Ovary (tissue), 9 donors: ENCODE data around the gene CDCA4. TPM values are rescaled to one million over a fixed set of nuclear protein-coding genes. Genes with fewer than 3 reads are reported as not detected.
"Not testable (repeated sequence)": the region's sequence is repeated elsewhere in the genome, so short reads cannot be mapped to it uniquely, and the experiment has no call there.

Source experiments
- DNase-seq, 5 donors: peaks; one replicate each; pipeline ENCODE4 v3.0.0-alpha.2; 2019 to 2020
- H3K27ac ChIP-seq, 2 donors: fragments of 200-600 bp; one replicate each; pipeline versions ENCODE4 v1.5.1 to v1.8.0; 2019 to 2022
- H3K27me3 ChIP-seq: fragments of 200-600 bp; one replicate; pipeline ENCODE4 v1.8.0; 2022
- H3K36me3 ChIP-seq: fragments of 200-600 bp; sonication (generic); one replicate; pipeline ENCODE4 v1.5.1; 2019
- H3K4me1 ChIP-seq: one replicate; pipeline ENCODE4 v1.8.1; 2013; ENCODE audit warnings: mild to moderate bottlenecking, moderate library complexity; ENCODE audit not compliant: insufficient read depth
- H3K4me3 ChIP-seq: fragments of 200-600 bp; sonication (generic); one replicate; pipeline ENCODE4 v1.5.1; 2017
- H3K9me3 ChIP-seq, 2 donors: fragments of 200-600 bp in 1 of 2; sonication (generic) in 1 of 2; one replicate each; pipeline versions ENCODE4 v1.5.1 to v1.8.1; 2013 to 2019; ENCODE audit warnings: mild to moderate bottlenecking in 1 of 2, moderate library complexity in 1 of 2
- CTCF ChIP-seq, 3 donors: fragments of 450-650 bp in 2 of 3; fragments of 200-600 bp in 1 of 3; IDR thresholded peaks; one replicate each; pipeline versions ENCODE4 v1.5.1 to v1.8.0; 2016 to 2022; ENCODE audit warnings: antibody characterized with exemption in 3 of 3, mild to moderate bottlenecking in 1 of 3
- EP300 ChIP-seq: sonication (generic); formaldehyde crosslinking; IDR thresholded peaks from one replicate; pipeline ENCODE4 v1.6.1; 2017; ENCODE audit warnings: antibody characterized with exemption
- POLR2A ChIP-seq: fragments of 450-650 bp; IDR thresholded peaks from one replicate; pipeline ENCODE4 v1.6.1; 2017; ENCODE audit warnings: antibody characterized with exemption, mild to moderate bottlenecking, moderate library complexity
- WGBS, 3 donors: extraction: QIAGEN DNeasy Blood & Tissue Kit in 1 of 3; methylation state at CpG; one replicate each; pipeline versions ENCODE4 v1.1.5 to v1.1.7; 2013 to 2017; 5-methylcytosine and 5-hydroxymethylcytosine counted together
- intact Hi-C, 4 donors: fragments of 100-400 bp; cut with DNase I; formaldehyde crosslinking; loops; one replicate each; pipeline versions ENCODE4 v1.11.0 to v1.15.1; 2022 to 2023
- polyA plus RNA-seq, 2 donors: library from polyadenylated mRNA; stranded (reverse); fragments of 200-250 nt in 1 of 2; fragments of 350-450 nt in 1 of 2; fragmentation: Illumina TruSeq in 1 of 2; extraction: RNeasy Lipid Tissue Mini Kit (QIAGEN cat#74804) in 1 of 2; gene quantifications; one replicate each; pipeline ENCODE4 v1.2.3, GENCODE V29; 2013 to 2014
- total RNA-seq, 7 donors: library from RNA; depleted of rRNA in 2 of 7; stranded (reverse); fragments of >200 nt in 2 of 7; fragmentation: NEBNext Ultra II Directional in 3 of 7; extraction: Animal tissue kit (Norgen Biotek cat#: 25700) in 3 of 7; gene quantifications; one replicate each; pipeline versions ENCODE4 v1.1.0 to v1.2.4, GENCODE V29; 2016 to 2023
- donor health status: DM: no; HTN: no; CAD: no; lungs with moderate emphysema.
- donor health status: DM: no; HTN: no; CAD: no.
- donor health status: Bipolar disorder and iron deficiency.
- donor health status: DM: yes; HTN: yes; CAD: no.
- donor health status: DM: no; HTN: no; CAD: no.
- donor health status: DM: yes; HTN: yes; CAD: no.

Gene CDCA4
- total and polyA plus RNA-seq, 9 donors = 2.9 to 9.4 (median 7.4) TPM

- 70 to 75% (median 73%) methylated on average over 14 of the region's 14 CpGs for whole genome bisulfite sequencing, 3 donors
- DNase-seq = no peak
- Histone ChIP-seq H3K4me3 (no peak overlapping the region), H3K27ac (no peak overlapping the region), H3K4me1 (no peaks in the 10 kb centered on the region), H3K27me3 (no peaks in the 10 kb centered on the region), H3K36me3 (no peaks in the 10 kb centered on the region), H3K9me3 (no peaks in the 10 kb centered on the region)
- TF ChIP-seq POLR2A = no peak
- TF ChIP-seq EP300 = no peak
- no peak for TF ChIP-seq CTCF (IDR thresholded peaks at IDR 0.05)
- intact Hi-C loops = loop anchor here in 3 of 4 donors (5.0 to 10.0 kb wide), 4 partner anchors 57 to 147 kb away; partner anchors contain the start of gene AHNAK2 (in 1 of the 3)
Measured at GRCh38 chr14:105039458-105040205, 18.7 kb upstream of the CDCA4 start.

GRCh38 chr14:105035616-105036015 is 14.7 kb upstream of the CDCA4 start:
- WGBS, 3 donors = 73 to 84% (median 83%) methylated on average over 2 of the region's 2 CpGs
- H3K9me3 ChIP-seq, H3K27ac ChIP-seq, intact Hi-C loops, H3K4me1 ChIP-seq, H3K27me3 ChIP-seq, DNase-seq, H3K4me3 ChIP-seq, H3K36me3 ChIP-seq: not testable (repeated sequence)

- H3K27me3 ChIP-seq = no peaks in the 10 kb centered on the region
- no peak for DNase-seq
- no peaks in the 10 kb centered on the region for H3K9me3 ChIP-seq
- H3K4me3 ChIP-seq = no peak overlapping the region
- no peaks in the 10 kb centered on the region for H3K4me1 ChIP-seq
- intact Hi-C loops = no loop called here
- H3K36me3 ChIP-seq = no peaks in the 10 kb centered on the region
- no peak for TF ChIP-seq EP300
- no peak for TF ChIP-seq POLR2A
- TF ChIP-seq CTCF (IDR thresholded peaks at IDR 0.05) = no peak
- no peak overlapping the region for H3K27ac ChIP-seq
- WGBS, 3 donors = 72 to 75% (median 74%) methylated on average over 17 of the region's 17 CpGs
Measured at GRCh38 chr14:105034315-105035039, 13.6 kb upstream of the CDCA4 start.

GRCh38 chr14:105033412-105033900 is 12.6 kb upstream of the CDCA4 start:
- DNase-seq, H3K27me3 ChIP-seq, H3K36me3 ChIP-seq, H3K4me1 ChIP-seq, H3K27ac ChIP-seq, intact Hi-C loops, H3K9me3 ChIP-seq: not testable (repeated sequence)
- WGBS, 3 donors = 3 to 7% (median 5%) methylated on average over 45 of the region's 45 CpGs
- H3K4me3 ChIP-seq = peak overlapping the region; percentile 17

GRCh38 chr14:105032451-105032901 is 11.6 kb upstream of the CDCA4 start:
- H3K9me3 ChIP-seq, H3K4me1 ChIP-seq, intact Hi-C loops, H3K36me3 ChIP-seq, DNase-seq, H3K27ac ChIP-seq, H3K27me3 ChIP-seq, H3K4me3 ChIP-seq: not testable (repeated sequence)
- 60 to 67% (median 67%) methylated on average over 5 of the region's 5 CpGs for WGBS, 3 donors
